ENCODE results near the gene DDT. TPM values are rescaled to one million over a fixed set of nuclear protein-coding genes. Genes with fewer than 3 reads are reported as not detected.
"Not testable (repeated sequence)": the region's sequence is repeated elsewhere in the genome, so short reads cannot be mapped to it uniquely, and the experiment has no call there.

The DDT gene
- total RNA-seq, 2 donors from 2014 or later: 131 to 285 TPM

- TF ChIP-seq POLR2A (IDR thresholded peaks at IDR 0.05) (no peak), CTCF (IDR thresholded peaks at IDR 0.05) (no peak)
- no peaks in the 10 kb centered on the region for H3K27me3 ChIP-seq (replicated peaks; ENCODE audit: insufficient read depth)
- no peak overlapping the region for H3K4me3 ChIP-seq
- intact Hi-C loops (cut with DNase I): no loop called here
- no peaks in the 10 kb centered on the region for H3K4me1 ChIP-seq (replicated peaks)
- WGBS: 88% methylated on average over 10 of the region's 10 CpGs
- H3K36me3 ChIP-seq: no peaks in the 10 kb centered on the region
- no peaks in the 10 kb centered on the region for H3K9me3 ChIP-seq
- no peak for DNase-seq (ENCODE audit: low spot score)
- H3K27ac ChIP-seq: no peak overlapping the region
Observed at GRCh38 chr22:24002272-24002671, 28.0 kb upstream of the DDT start.

GRCh38 chr22:24001314-24001713, 27.1 kb upstream of the DDT start:
- no peaks in the 10 kb centered on the region for H3K9me3 ChIP-seq
- WGBS: 88% methylated on average over 9 of the region's 9 CpGs

DNA sequence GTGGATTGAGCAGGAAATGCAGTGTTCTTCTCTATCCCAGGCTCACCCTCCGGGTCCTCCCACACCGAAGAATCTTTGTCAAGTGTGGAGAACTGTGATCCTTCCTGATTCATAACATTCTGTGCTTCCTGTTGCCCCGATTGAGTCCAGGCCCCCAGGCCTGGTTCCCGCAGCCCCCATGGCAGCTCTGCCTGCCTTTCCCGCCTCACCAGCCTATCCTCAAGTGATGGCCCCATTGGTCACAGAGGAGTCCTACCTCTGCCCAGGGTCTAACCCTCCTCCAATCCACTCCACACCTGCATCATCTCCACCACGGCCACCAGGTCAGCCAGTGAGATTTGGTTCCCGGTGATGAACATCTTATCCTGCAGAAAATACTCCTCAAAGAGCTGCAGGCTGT, 25.5 kb upstream of the DDT start:
- H3K9me3 ChIP-seq; H3K36me3 ChIP-seq; intact Hi-C loops (cut with DNase I); H3K4me1 ChIP-seq (replicated peaks); H3K4me3 ChIP-seq; DNase-seq (ENCODE audit: low spot score); H3K27ac ChIP-seq; H3K27me3 ChIP-seq (replicated peaks; ENCODE audit: insufficient read depth): not testable (repeated sequence)
- WGBS: 79% methylated on average over 7 of the region's 7 CpGs

More at GRCh38 chr22:24001314-24001713, 27.1 kb upstream of the DDT start:
- no peaks in the 10 kb centered on the region for H3K27me3 ChIP-seq (replicated peaks; ENCODE audit: insufficient read depth)
- H3K4me1 ChIP-seq (replicated peaks): no peaks in the 10 kb centered on the region
- no peak for DNase-seq (ENCODE audit: low spot score)
- intact Hi-C loops (cut with DNase I): no loop called here
- H3K4me3 ChIP-seq: no peak overlapping the region
- no peak overlapping the region for H3K27ac ChIP-seq
- no peaks in the 10 kb centered on the region for H3K36me3 ChIP-seq
- no peak for TF ChIP-seq CTCF (IDR thresholded peaks at IDR 0.05)
- TF ChIP-seq POLR2A (IDR thresholded peaks at IDR 0.05): no peak
- TF ChIP-seq POLR2AphosphoS5 (IDR thresholded peaks at IDR 0.05): no peak

- intact Hi-C loops (cut with DNase I): no loop called here
- no peak for DNase-seq (ENCODE audit: low spot score)
- Histone ChIP-seq H3K36me3 (no peaks in the 10 kb centered on the region), H3K4me1 (replicated peaks) (no peaks in the 10 kb centered on the region), H3K4me3 (no peak overlapping the region), H3K9me3 (no peaks in the 10 kb centered on the region), H3K27me3 (replicated peaks; ENCODE audit: insufficient read depth) (no peaks in the 10 kb centered on the region), H3K27ac (no peak overlapping the region)
- TF ChIP-seq POLR2AphosphoS5 (IDR thresholded peaks at IDR 0.05): no peak
- TF ChIP-seq POLR2A (IDR thresholded peaks at IDR 0.05): no peak
- TF ChIP-seq CTCF (IDR thresholded peaks at IDR 0.05): no peak
- 99% methylated on average over 3 of the region's 3 CpGs for WGBS
Observed at GRCh38 chr22:23997092-23997491, 22.9 kb upstream of the DDT start.

- H3K27me3 ChIP-seq (replicated peaks; ENCODE audit: insufficient read depth): not testable (repeated sequence)
Observed at GRCh38 chr22:23993581-23994177, 19.4 kb upstream of the DDT start.

GRCh38 chr22:23993080-23993479, 18.8 kb upstream of the DDT start:
- H3K36me3 ChIP-seq; H3K4me1 ChIP-seq (replicated peaks); H3K27me3 ChIP-seq (replicated peaks; ENCODE audit: insufficient read depth); H3K4me3 ChIP-seq; H3K9me3 ChIP-seq; DNase-seq (ENCODE audit: low spot score); intact Hi-C loops (cut with DNase I); H3K27ac ChIP-seq: not testable (repeated sequence)
- WGBS: 55% methylated on average over 2 of the region's 2 CpGs

More at GRCh38 chr22:23993581-23994177, 19.4 kb upstream of the DDT start:
- WGBS: 62% methylated on average over 4 of the region's 4 CpGs
- H3K36me3 ChIP-seq; H3K9me3 ChIP-seq; H3K27ac ChIP-seq; intact Hi-C loops (cut with DNase I); H3K4me3 ChIP-seq; DNase-seq (ENCODE audit: low spot score); H3K4me1 ChIP-seq (replicated peaks): not testable (repeated sequence)

- H3K4me1 ChIP-seq (replicated peaks); H3K27me3 ChIP-seq (replicated peaks; ENCODE audit: insufficient read depth); H3K36me3 ChIP-seq; H3K4me3 ChIP-seq; intact Hi-C loops (cut with DNase I); DNase-seq (ENCODE audit: low spot score); H3K9me3 ChIP-seq; H3K27ac ChIP-seq: not testable (repeated sequence)
- 86% methylated on average over 1 of the region's 3 CpGs for WGBS
Observed at GRCh38 chr22:23989583-23990244, 15.5 kb upstream of the DDT start.

DNA sequence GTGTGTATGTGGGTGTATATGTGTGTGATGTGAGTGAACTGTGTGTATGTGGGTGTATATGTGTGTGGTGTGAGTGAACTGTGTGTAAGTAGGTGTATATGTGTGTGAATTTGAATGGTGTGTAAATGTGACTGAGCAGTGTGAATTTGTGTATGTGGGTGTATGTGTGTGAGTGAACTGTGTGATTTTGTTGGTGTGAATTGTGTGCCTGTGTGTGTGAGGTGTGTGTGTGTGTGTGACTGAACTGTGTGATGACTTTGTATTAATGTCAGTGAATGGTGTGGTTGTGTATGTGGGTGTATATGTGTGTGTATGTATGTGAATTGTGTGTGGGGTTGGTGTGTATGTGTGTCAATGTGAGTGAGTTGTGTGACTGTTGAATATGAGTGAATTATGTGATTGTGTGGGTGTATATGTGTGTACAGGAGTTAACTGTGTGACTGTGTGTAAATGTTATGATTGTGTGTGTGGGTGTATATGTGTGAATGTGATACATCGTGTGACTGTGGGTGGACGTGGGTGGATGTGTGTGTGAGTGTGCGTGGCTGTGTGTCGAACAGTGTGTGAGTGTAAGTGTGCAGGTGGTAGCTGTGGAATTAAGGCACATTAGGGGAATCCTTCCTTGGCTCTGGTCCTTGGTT, 12.4 kb upstream of the DDT start:
- intact Hi-C loops (cut with DNase I); H3K4me3 ChIP-seq; H3K36me3 ChIP-seq; DNase-seq (ENCODE audit: low spot score); H3K27ac ChIP-seq; H3K9me3 ChIP-seq; H3K4me1 ChIP-seq (replicated peaks); H3K27me3 ChIP-seq (replicated peaks; ENCODE audit: insufficient read depth): not testable (repeated sequence)
- WGBS: 63% methylated on average over 4 of the region's 4 CpGs

GRCh38 chr22:23986089-23986488, 11.8 kb upstream of the DDT start:
- H3K9me3 ChIP-seq; intact Hi-C loops (cut with DNase I); H3K4me3 ChIP-seq; H3K27ac ChIP-seq; DNase-seq (ENCODE audit: low spot score); H3K36me3 ChIP-seq; H3K27me3 ChIP-seq (replicated peaks; ENCODE audit: insufficient read depth); H3K4me1 ChIP-seq (replicated peaks): not testable (repeated sequence)
- whole genome bisulfite sequencing: 85% methylated on average over 5 of the region's 8 CpGs

Data from prostate gland (tissue), 2 donors.